Head of caudate nucleus (tissue), 42 donors: ENCODE data around the gene LHB.

ENCODE experiments used
- DNase-seq, 42 donors: peaks; one replicate each; pipeline versions ENCODE4 v3.0.0 to v3.0.0-alpha.2; 2020 to 2021; ENCODE audit warnings: mixed read lengths in 7 of 42
- intact Hi-C: fragments of 100-400 bp; cut with DNase I; formaldehyde crosslinking; loops from one replicate; pipeline ENCODE4 v1.15.0; 2022

LHB gene

DNA sequence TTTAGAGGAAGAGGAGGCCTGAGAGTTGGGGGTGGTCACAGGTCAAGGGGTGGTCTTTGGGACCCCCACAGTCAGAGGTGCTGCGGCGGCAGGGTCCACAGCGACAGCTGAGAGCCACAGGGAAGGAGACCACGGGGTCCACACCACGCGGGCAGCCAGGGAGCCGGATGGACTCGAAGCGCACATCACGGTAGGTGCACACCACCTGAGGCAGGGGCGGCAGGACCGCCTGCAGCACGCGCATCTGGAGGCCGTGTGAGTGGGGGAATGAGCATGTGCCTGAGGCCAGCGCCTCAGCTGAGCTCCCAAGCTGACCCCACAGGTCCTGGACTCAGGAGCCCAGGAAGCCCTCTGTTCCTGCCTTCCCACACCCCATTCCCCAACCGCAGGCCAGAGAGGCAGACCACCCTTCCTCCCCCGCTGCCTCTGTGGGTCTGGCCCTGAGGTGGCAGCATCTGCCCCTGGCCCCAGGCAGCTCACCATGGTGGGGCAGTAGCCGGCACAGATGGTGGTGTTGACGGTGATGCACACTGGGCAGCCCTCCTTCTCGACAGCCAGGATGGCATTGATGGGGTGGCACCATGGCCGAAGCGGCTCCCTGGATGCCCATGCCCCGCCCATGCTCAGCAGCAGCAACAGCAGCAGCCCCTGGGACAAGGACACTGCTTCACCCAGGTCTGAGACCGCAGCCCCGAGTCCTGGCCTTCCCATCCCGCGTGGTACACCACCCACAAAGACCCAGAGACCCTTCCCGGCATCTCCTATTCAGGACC lies 638 bp downstream of the LHB start:
- intact Hi-C loops, result no loop called here
- no peak for DNase-seq

DNA sequence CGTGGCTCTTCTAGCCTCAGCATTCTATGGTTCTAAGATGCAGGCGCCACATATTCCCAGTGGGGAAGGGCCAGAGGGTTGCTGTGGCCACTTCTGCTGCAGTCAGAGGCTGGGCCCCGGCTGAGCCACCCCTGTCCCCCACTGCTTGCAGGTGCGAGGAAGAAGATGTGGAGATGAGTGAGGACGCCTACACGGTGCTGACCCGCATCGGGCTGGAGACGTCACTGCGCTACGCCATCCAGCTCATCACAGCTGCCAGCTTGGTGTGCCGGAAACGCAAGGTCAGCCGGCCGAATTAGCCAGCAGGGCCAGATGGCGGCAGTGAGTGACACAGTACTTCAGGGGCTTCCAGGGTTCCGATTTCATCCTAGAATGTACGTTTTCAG lies 2.0 kb downstream of the LHB start:
- DNase-seq, result no peak
- intact Hi-C loops, result no loop called here

DNA sequence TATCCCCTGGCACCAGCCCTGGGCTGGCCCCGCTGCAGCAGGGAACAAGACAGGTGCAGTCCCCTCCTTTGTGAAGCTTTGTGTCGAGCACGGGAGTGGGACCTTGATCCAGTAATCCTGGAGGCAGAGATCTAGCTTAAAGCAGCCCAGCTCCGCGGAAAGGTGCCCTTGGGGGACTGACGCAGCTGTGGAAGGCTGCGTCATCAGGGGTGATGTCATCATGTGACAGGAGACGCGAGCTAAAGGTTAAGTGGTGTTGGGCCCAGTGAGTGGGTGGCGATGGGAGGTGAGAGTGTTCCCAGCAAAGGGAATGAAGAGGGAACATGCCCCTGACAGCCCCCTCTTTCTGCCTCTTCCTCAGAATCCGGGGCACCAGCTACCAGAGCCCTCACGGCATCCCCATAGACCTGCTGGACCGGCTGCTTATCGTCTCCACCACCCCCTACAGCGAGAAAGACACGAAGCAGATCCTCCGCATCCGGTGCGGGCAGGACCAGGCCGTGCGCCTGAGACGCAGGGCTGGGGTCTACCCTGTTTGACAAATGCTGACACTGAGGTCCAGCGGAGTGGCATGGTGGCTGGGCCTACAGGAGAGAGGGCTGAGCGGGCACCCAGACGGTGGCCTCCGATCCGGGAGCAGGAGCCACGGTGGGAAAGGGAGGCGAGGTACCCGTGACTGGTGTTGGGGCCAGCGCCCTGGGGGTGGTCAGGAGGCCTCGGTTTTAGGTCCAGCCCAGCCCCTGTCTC lies 2.6 kb downstream of the LHB start:
- no peak for DNase-seq
- intact Hi-C loops, result no loop called here

DNA sequence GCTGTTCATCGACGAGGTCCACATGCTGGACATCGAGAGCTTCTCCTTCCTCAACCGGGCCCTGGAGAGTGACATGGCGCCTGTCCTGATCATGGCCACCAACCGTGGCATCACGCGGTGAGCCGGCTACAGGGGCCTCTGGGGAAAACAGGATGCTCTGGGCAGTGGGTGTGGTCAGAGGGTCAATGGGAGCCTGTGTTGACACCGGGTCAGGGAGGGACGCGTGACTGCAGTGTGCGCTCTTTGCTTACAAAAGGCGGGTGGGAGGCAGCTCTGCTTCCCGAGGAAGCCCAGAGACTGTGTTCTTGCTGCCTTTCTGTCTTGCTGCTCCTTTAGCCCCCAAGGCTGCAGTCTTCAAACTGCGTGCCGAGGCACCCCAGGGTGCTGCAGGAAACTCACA lies 5.7 kb downstream of the LHB start:
- intact Hi-C loops, result no loop called here
- DNase-seq, result no peak

DNA sequence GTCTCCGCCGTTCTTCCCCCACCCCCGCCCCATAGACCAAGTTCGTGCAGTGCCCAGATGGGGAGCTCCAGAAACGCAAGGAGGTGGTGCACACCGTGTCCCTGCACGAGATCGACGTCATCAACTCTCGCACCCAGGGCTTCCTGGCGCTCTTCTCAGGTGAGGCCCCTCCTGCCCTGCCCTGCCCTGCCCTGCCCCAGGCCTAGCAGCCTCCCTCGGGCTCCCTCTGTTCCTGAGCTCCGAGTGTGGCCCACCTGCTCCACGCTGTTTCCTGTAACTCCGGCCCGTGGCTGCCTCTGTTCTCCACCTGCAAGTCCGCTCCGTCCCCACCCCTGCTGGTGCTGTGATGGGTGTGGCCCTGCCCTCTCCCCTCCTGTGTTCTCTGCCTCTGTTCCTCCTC lies 6.4 kb downstream of the LHB start:
- intact Hi-C loops, result no loop called here
- no peak for DNase-seq

DNA sequence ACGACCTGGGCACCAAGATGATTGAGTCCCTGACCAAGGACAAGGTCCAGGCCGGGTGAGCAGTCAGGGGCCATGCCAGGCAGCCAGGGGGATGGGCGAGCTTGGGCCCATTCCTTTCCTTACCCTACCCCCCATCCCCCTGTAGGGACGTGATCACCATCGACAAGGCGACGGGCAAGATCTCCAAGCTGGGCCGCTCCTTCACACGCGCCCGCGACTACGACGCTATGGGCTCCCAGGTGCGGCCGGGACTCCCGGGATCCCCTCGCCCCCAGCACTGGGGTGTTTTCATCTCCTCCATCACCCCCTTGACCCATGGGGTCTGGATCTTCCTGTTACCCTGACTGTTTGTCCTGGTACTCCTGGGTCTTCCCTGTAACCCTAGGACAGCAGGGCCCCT lies 7.1 kb downstream of the LHB start:
- no peak for DNase-seq
- intact Hi-C loops, result no loop called here

DNA sequence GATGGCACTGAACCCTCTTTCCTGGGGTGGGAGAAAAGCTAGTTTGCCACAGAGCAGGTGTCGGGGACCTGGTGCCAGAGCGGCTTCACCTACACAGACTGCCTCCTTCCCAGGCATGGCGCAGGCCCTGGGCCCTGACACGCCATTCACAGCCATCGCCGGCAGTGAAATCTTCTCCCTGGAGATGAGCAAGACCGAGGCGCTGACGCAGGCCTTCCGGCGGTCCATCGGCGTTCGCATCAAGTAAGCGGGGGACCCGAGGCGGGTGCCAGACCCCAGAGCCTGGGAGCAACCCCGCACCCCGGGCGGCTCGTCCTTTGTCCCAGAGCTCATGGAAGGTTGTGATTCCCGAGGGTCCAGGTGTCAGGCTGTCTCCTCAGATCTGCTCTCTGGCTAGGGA lies 10.0 kb downstream of the LHB start:
- intact Hi-C loops, result no loop called here
- no peak for DNase-seq

DNA sequence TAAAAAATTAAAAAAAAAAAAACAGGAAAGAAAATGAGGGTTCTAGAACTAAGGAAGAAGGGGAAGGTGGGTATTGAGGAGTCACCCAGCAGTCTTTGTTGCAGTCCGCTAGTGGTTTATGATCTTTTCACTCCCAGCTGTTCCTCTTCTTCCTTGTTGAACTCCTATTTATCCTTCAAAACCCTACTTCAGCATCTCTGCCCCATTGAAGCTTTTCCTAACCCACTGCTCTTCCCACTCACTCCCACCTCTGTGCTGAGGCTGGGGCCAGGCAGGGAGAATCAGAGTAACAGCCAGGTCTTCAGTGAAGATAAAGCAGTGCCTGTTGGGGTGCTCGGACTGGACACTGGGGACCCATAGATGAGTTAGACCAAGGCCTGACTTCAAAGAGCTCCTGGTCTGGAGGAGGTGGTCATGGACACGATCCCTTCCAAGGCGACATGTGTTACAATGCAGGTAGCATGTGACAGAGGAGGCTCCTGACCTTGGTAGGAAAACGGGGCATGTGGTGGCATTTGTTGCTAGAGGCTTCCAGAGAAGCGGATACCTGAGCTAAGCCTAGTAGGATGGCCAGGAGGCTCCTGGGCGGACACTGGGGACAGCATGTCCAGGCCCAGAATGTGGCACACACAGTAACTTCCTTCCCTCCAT lies 11.8 kb downstream of the LHB start:
- intact Hi-C loops, result no loop called here
- DNase-seq, result no peak

DNA sequence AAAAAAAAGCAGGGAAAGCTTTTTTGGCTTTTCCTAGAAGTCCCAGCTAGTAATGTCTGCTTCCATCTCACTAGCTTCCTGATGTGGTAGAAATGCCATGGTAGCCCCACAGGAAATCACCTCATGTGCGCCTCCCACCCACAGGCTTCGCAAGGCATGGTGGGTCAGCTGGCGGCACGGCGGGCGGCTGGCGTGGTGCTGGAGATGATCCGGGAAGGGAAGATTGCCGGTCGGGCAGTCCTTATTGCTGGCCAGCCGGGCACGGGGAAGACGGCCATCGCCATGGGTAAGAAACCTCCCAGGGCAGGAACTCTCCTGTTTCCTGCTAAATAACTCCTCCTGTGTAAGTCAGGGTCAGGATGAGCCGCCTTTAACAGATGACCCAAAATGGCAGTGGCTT lies 12.8 kb downstream of the LHB start:
- DNase-seq, result no peak
- intact Hi-C loops, result no loop called here

DNA sequence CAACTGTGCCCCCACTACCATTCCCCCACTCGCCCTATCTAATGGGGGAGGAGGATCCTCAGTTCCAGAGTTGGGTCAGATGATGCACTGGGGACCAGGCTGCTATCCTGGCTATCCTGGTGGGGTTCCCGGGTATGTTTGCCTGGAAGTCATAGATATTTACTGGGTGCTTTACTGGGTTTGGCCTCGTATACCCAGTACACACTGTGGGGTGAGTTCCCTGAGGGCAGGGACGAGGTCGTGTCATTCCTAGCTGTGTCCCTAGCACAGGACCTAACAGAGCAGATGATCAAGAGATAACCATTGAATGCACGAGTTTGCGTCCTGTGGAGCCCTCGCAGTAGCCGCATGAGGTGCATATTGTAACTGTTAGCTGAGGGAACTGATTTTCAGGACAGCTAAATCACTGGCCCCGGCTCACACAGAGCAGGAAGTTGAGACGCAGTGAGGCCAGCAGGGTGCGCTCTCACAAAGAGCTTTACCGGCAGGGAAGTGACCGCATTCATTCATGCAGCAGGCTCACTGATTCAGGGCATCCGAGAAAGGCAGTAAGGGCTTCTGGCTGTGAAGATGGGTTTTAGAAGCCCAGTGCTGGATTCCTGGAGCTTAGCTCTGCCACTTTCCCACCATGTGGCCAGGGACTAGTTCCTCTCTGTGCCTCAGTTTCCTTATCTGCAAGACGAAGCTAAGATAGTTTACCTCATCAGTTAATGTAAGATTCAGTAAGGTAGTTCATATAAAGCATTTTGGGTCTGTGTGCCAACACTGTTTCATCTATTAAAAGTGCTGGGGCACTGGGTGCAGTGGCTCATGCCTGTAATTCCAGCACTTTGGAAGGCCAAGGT lies 17.2 kb downstream of the LHB start:
- peak in 35 of 42 donors; percentile 12 to 71 (median 49) for DNase-seq
- intact Hi-C loops, result no loop called here

DNA sequence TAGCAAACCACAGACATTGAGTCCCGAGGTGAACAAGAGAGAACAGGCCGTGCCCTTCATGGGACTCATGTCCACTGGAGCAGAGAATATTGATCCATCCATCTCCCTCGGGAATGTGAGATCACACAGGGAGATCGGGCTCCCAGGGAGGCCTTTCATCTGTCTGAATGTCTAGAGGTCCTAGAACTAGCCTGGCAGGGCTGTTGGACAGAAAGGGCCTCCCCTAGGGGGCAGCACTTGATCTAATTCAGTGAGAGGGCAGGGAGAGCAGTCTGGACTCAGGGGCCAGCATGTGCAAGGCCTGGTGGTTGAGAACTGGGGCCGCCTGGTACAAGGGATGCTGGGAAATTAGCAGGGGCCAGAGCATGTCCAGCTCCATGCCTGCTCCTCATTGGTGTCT lies 18.9 kb downstream of the LHB start:
- intact Hi-C loops, result no loop called here
- DNase-seq, result peak in 13 of 42 donors; percentile 18 to 50 (median 39)

DNA sequence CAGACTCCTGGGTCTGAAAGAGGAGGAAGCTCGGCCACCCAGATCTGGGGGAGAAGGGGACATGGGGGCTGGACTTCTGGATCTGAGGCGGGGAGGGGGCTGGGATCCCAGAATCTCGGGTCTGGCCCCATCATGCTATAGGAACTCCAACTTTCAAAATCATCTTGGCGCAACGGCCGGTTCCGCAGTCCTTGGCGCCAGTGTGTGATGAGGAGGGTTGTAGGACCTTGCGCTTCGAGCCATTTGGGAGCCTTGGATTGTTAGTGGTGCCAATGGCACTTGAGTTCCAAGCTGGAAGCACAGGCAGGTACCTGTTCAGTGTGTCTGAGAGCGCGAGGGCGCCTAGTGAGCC lies 22.9 kb downstream of the LHB start:
- intact Hi-C loops, result no loop called here
- peak in 5 of 42 donors; percentile 12 to 36 (median 22) for DNase-seq

DNA sequence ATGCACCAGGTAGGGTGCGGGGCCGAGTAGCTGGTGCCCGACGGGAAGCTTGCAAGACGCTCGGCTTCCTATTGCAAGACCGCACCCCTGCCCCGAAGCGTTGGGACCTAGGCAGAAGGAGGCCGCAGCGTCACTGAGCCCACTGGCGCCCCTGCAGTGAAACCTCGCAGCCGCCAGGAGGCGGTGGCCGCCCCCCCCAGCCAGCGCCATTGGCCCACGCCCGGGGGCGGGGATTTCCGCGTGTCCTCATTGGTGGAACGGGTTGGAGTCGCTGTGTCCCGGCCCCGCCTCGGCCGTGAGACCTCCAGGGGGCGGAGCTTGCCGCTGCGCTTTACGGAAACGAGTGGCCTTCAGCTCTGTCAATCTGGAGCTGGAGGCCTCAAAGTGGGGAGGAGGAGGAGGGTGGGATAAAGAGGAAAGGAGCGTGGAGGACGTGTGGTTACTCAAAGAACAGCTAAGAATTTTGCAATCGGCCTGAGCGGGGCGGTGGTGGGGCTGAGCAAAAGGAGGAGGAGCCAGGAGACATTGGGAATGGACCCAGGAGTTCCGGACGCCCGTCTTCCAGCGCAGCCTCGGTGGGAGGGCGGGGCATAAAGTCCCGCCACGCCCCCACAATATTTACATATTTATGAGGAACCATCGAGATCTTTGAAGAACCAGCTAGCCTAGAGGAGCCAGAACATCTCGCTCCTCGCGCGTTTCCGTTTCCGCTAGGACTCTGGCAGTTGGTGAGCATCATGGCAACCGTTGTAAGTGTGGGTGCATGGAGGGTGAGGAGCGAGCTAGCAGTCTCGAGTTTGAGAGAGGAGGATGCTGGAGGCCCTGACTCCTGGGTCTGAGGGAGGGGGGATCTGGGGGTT lies 23.5 kb downstream of the LHB start, which contains the start of the genes GYS1 and RUVBL2:
TSS of gene GYS1 (minus strand) at position 135 of the 860 bp plus-strand sequence. CDS start 197 bp downstream, outside the sequence.
TSS of gene RUVBL2 (plus strand) at position 713 of the 860 bp plus-strand sequence. CDS start at position 738, 25 bp downstream.
- peak; percentile 98 to 100 (median 100) for DNase-seq
- intact Hi-C loops, result no loop called here

DNA sequence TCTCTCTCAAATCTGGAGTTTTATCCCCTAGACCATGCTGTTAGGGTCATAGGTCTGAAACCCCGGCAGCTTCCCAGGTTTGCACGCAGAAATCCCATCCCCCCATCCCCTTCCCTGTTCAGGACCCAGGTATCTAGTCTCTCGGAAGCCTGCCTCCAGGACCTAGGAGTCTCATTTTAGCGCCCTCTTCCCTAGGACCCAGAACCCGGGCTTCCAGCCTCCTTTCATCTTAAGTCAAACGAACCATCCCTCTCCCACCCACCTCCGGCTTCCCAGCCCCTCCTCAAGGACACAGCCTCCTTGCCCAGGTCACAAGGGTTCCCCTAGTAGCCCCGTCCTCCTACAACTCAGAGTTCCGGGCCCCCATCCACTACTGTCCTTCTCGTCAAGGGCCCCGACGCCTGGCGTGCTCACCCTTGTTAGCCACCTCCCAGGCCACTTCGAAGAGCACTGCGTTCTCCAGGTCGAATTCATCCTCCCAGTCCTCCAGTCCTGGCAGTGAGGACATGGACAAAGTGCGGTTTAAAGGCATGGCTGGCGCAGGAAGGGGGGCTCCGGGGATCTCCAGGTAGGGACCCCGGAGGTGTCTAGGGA lies 24.2 kb downstream of the LHB start:
- DNase-seq, result peak in 24 of 42 donors; percentile 8 to 53 (median 28)
- intact Hi-C loops, result no loop called here

DNA sequence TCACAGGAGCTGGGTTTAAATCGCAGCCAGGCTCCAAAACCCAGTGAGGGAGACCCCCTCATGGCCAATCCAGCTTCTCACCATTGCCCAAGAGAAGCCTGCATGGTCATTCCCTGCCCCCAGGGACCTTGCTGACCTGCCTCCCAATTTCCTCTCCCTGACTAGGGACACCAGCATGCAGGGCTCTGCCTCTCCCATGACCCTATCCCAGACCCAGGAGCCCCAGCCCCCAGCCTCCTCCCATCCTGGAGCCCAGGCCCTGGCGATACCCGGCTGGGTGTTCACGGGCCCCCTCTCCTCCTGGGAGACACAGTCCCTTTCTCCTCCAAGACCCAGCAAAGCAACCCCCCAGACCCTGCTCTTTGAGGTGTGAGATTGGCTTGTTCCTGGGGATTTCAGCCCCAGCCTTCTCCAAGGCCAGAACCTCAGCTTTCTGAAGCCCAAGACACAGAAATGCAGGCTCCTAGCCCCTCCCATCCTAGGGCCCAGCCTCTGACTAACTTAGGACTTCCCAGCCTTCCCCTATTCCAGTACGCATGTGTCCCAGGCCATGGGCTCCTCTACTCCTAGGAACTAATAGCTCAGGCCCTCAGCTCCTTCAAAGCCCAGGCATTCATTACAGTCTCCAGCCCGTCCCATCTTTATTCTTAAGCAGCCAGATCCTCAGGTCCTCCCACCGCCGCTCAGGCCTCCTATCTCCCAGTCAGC lies 24.9 kb downstream of the LHB start:
- DNase-seq, result peak in 30 of 42 donors; percentile 25 to 79 (median 42)
- intact Hi-C loops, result no loop called here

DNA sequence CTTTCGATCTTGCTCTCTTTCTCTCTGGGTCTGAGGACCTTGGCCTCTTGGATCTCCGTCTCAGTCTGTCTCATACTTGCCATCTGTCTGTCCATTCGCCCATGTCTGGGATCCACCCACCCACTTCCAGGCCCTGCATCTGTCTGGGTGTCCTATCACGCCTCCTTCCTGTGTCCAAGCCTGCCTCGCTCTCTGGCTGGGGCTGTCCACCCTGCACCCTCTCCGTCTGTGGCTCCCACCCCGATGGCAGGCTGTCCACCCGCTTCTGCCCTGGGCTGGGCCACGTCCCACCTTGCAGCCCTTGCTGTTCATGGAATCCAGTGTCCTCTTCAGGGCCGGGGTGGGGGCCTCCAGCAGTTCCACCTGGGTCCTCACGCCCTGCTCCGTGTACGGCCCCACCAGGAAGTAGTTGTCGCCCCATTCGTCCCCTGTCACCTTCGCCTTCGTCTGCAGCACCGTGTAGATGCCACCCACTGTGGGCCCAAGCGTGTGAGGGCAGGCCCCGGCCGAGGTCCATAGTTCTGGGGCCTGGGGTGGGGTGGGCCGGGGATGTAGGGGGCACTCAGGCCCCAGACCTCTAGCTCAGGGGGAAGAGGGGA lies 25.8 kb downstream of the LHB start:
- DNase-seq, result no peak
- intact Hi-C loops, result no loop called here

DNA sequence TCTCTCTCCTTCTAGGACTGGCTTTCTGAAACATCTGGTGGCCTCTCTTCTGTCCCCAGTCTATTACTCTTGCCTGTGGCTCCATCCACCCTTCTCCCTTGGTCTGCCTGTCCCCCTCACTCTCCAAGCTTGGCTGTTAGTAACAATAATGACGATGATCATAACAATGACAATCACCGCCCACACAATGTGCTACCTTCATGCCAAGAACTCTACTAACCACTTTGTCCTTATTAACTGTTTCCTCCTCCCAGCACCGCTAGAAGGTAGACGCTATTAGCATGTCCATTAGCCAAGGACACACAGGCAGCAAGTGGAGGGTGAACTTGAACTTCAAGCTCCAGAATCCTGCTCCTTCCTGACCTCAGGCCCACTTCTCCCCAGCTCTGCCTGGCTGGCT lies 26.5 kb downstream of the LHB start:
- intact Hi-C loops, result no loop called here
- no peak for DNase-seq
